GM18505 (cell line): ENCODE measurements around the gene SDE2.
"Not testable (repeated sequence)": the region's sequence is repeated elsewhere in the genome, so short reads cannot be mapped to it uniquely, and the experiment has no call there.

Experiments used
- ATAC-seq: cut with Tn5 transposase; IDR thresholded peaks from one replicate; pipeline ENCODE4 v1.9.1; 2021; ENCODE audit not compliant: unreplicated experiment
- POLR2A ChIP-seq: IDR thresholded peaks from 4 replicates; pipeline ENCODE4 v1.6.1; 2011; ENCODE audit warnings: borderline replicate concordance; ENCODE audit not compliant: insufficient read depth, insufficient read length; ENCODE audit errors: extremely low read depth

SDE2 gene

DNA sequence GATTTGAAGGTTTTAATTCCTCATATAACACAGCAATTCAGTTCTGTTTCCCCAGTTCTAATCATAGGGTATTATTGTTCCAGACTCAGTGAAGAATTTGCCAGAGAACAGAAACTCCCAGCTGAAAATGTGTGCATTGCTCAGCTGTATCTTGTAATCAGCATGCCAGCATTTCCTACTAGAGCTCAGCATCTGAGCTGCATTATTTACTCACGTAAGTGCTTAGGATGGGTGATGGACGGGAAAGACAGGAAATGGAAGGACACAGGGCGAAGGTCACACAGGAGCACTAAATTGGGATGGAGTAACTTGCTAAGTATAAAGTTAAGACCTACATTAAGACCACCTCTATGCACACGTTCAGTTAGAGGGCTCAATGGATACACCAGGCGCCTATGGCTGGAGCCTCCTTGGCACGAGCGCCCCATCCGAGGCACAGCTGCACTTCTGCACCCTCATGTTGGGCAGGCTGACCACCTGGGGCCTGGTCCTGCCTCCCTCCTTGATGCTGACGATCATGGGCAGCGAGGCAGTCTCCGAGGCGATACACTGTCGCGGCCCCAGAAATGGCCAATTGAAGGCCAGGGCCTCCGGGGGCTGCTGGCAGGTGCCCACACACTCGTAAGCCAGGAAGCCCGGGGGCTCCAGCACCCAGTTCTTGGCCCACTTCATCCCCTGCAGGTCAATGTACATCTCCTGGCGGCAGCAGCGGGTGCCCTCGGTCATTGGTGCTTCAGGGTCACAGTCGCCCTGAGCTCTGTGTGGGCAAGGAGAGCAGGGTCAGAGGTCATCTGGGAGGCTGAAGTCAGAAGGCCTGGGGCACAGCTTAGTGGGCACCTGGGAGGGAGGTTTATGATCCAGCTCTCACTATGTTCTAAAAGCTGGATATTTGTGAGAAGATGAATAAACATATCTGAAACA lies 61.8 kb downstream of the SDE2 start:
- no peak for TF ChIP-seq POLR2A
- ATAC-seq, result no peak

DNA sequence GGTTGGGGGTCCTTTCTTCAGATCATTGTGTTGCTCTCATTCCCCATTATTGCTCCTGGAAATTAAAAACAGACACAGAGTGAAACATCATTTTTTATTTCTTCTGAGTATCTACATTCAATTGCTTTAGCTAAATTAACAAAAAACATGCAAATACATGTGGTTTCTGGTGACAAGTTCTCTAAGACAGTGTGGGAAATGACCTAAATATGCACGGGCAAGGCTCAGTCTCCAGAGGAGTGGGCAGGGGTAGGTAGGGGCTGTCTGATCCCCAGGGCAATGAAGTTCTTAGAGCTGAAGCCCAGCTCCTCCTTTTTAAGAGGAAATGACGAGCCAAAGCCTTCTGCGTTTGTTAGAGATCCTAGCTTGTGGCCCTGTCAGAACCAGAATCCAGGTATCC lies 62.6 kb downstream of the SDE2 start:
- no peak for ATAC-seq
- TF ChIP-seq POLR2A, result no peak

DNA sequence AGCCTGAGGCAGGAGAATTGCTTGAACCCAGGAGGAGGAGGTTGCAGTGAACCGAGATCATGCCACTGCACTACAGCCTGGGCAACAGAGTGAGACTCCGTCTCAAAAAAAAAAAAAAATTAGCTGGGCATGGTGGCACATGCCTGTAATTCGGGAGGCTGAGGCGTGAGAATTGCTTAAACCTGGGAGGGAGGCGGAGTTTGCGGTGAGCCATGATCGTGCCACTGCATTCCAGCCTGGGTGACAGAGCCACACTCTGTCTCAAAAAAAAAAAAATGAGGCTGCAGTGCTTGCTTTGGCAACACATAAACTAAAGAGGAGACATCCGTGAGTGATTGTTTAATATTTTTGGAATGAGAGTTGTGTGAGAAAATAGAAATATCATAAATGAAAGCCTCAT lies 63.1 kb downstream of the SDE2 start:
- not testable (repeated sequence) for ATAC-seq

DNA sequence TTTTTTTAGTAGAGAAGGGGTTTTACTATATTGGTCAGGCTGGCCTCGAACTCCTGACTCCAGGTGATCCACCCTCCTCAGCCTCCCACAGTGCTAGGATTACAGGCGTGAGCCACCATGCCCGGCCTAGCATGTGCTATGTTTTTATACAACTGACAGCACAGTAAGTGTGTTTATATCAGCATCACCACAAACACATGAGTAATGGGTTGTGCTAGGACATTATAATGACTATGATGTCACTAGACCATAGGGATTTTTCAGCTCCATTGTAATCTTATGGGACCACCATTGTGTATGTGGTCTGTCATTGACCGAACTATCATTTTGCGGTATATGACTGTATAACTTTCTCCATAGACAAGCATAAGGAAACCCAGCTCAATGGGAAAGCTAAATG lies 64.4 kb downstream of the SDE2 start:
- TF ChIP-seq POLR2A, result no peak
- no peak for ATAC-seq

DNA sequence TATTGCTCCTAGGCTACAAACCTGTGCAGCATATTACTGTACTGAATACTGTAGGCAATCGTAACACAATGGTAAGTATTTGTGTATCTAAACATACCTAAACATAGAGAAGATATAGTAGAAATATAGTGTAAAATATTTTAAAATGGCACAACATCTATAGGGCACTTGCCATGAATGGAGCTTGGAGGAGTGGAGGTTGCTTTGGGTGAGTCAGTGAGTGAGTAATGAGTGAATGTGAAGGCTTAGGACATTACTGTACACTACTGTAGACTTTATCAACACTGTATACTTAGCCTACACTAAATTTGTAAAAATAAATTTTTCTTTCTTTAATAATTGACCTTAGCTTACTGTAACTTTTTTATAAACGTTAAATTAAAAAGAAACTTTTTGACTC lies 66.1 kb downstream of the SDE2 start:
- no peak for ATAC-seq

More for the DNA sequence above, 66.1 kb downstream of the SDE2 start:
- TF ChIP-seq POLR2A, result no peak
